Prostate gland (tissue), 2 donors: Measurements from ENCODE around the gene CFAP46. TPM values are rescaled to one million over a fixed set of nuclear protein-coding genes. Genes with fewer than 3 reads are reported as not detected.

ENCODE experiments used
- DNase-seq: peaks from one replicate; pipeline ENCODE4 v3.0.0-alpha.2; 2019; ENCODE audit warnings: low spot score
- H3K27ac ChIP-seq, 2 donors: fragments of 200-600 bp; sonication (generic); 2 replicates each; pipeline ENCODE4 v1.5.1; 2017 to 2019
- H3K27me3 ChIP-seq: fragments of 200-600 bp; sonication (generic); replicated peaks from 2 replicates; pipeline ENCODE4 v1.5.1; 2019; ENCODE audit not compliant: insufficient read depth
- H3K36me3 ChIP-seq, 2 donors: fragments of 200-600 bp; sonication (generic); 1 replicate in 1 of 2; 2 replicates in 1 of 2; pipeline versions ENCODE4 v1.5.1 to v1.8.1; 2017 to 2019
- H3K4me1 ChIP-seq: fragments of 200-600 bp; sonication (generic); replicated peaks from 2 replicates; pipeline ENCODE4 v1.5.1; 2019
- H3K4me3 ChIP-seq, 2 donors: fragments of 200-600 bp; sonication (generic); 2 replicates each; pipeline ENCODE4 v1.5.1; 2017 to 2019
- H3K9me3 ChIP-seq: fragments of 200-600 bp; sonication (generic); 2 replicates; pipeline ENCODE4 v1.5.1; 2017
- POLR2A ChIP-seq: fragments of 450-650 bp; IDR thresholded peaks from one replicate; pipeline ENCODE4 v1.6.1; 2016; ENCODE audit warnings: antibody characterized with exemption, mild to moderate bottlenecking
- POLR2AphosphoS5 ChIP-seq: sonication (generic); formaldehyde crosslinking; IDR thresholded peaks from one replicate; pipeline ENCODE4 v1.6.1; 2017; ENCODE audit warnings: antibody characterized with exemption
- WGBS: methylation state at CpG from one replicate; pipeline ENCODE4 v1.1.5; 2018; 5-methylcytosine and 5-hydroxymethylcytosine counted together
- intact Hi-C: fragments of 100-400 bp; cut with DNase I; formaldehyde crosslinking; loops from one replicate; pipeline ENCODE4 v1.14.2; 2022
- total RNA-seq, 2 donors: library from RNA; depleted of rRNA; stranded (reverse); fragments of >200 nt; gene quantifications; one replicate each; pipeline ENCODE4 v1.1.0, GENCODE V29; 2016
- TF ChIP-seq, protein P1 (sequence below), 4 experiments: fragments of 200-600 bp in 2 of 4; fragments of 450-650 bp in 2 of 4; sonication (generic) in 2 of 4; IDR thresholded peaks; 1 replicate in 3 of 4; 2 replicates in 1 of 4; pipeline ENCODE4 v1.5.1; 2016 to 2019; ENCODE audit warnings: antibody characterized with exemption in 4 of 4, mild to moderate bottlenecking in 2 of 4, moderate library complexity in 2 of 4

Gene CFAP46
- total RNA-seq, 2 donors from 2014 or later: 1.4 to 9.3 TPM

GRCh38 chr10:132807621-132808049, 134.7 kb downstream of the CFAP46 start:
- H3K9me3 ChIP-seq: no peaks in the 10 kb centered on the region
- intact Hi-C loops: no loop called here
- peaks cover 5% of the 10 kb centered on the region for H3K27me3 ChIP-seq
- no peak for DNase-seq
- H3K4me3 ChIP-seq: no peak overlapping the region
- TF ChIP-seq POLR2AphosphoS5 (no peak), POLR2A (no peak)
- TF ChIP-seq, protein P1, sequence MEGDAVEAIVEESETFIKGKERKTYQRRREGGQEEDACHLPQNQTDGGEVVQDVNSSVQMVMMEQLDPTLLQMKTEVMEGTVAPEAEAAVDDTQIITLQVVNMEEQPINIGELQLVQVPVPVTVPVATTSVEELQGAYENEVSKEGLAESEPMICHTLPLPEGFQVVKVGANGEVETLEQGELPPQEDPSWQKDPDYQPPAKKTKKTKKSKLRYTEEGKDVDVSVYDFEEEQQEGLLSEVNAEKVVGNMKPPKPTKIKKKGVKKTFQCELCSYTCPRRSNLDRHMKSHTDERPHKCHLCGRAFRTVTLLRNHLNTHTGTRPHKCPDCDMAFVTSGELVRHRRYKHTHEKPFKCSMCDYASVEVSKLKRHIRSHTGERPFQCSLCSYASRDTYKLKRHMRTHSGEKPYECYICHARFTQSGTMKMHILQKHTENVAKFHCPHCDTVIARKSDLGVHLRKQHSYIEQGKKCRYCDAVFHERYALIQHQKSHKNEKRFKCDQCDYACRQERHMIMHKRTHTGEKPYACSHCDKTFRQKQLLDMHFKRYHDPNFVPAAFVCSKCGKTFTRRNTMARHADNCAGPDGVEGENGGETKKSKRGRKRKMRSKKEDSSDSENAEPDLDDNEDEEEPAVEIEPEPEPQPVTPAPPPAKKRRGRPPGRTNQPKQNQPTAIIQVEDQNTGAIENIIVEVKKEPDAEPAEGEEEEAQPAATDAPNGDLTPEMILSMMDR (IDR thresholded peaks at IDR 0.05): no peak
- no peaks in the 10 kb centered on the region for H3K4me1 ChIP-seq
- no peak overlapping the region for H3K27ac ChIP-seq
- no peaks in the 10 kb centered on the region for H3K36me3 ChIP-seq
- WGBS: 94% methylated on average over 22 of the region's 27 CpGs

DNA sequence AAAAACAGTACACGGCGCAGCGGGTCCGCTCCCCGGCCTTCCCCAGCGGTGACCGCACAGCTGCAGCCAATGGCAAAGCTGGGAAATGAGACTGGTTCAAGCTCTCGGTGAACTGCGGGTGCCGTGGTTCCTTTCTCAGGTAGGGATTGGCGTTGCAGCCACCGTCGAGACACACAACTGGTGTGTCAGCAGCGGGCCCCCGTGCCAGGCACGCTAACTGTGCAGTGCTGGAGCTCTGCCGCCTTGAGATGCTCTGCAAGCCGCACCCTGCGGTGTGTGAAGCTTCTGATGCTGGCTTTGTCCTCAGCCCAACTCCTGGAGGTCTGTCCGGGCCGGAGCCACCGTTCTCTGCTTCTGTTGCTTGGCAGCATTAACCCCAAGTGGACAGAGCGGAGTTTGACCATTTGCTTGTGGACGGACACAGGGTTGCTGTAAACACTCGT, 135.8 kb downstream of the CFAP46 start:
- DNase-seq: no peak
- H3K27ac ChIP-seq: no peak overlapping the region
- WGBS: 83% methylated on average over 24 of the region's 25 CpGs
- no peaks in the 10 kb centered on the region for H3K9me3 ChIP-seq
- H3K4me3 ChIP-seq: no peak overlapping the region
- peaks cover 5% of the 10 kb centered on the region for H3K27me3 ChIP-seq
- intact Hi-C loops: no loop called here
- no peaks in the 10 kb centered on the region for H3K36me3 ChIP-seq
- no peaks in the 10 kb centered on the region for H3K4me1 ChIP-seq
- TF ChIP-seq POLR2A: no peak
- no peak for TF ChIP-seq POLR2AphosphoS5
- TF ChIP-seq, protein P1 (IDR thresholded peaks at IDR 0.05): no peak

DNA sequence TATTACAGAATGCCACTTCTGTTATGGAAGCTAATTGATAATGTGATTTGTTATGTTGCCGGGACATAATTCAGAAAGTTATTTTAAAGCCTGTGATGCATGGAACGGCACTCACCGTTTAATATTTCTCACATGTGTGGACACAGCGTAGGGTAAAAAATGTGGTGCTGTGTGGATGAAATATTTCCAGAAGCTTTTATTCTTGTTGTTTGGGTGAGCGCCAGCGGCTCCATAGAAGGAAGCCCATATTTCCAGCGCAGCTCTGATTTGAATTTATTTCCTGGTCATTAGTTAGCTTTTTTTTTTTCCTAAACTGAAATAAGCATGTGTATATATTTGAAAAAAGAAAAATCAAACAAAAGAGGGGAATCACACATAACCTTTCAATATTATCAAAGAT, 136.3 kb downstream of the CFAP46 start:
- H3K9me3 ChIP-seq: no peaks in the 10 kb centered on the region
- DNase-seq: no peak
- TF ChIP-seq, protein P1 (IDR thresholded peaks at IDR 0.05): no peak
- TF ChIP-seq POLR2A: no peak
- no peak for TF ChIP-seq POLR2AphosphoS5
- 44% methylated on average over 7 of the region's 7 CpGs for WGBS
- intact Hi-C loops: no loop called here
- no peak overlapping the region for H3K4me3 ChIP-seq
- no peaks in the 10 kb centered on the region for H3K36me3 ChIP-seq
- H3K27ac ChIP-seq: no peak overlapping the region
- H3K27me3 ChIP-seq: peaks cover 3% of the 10 kb centered on the region
- no peaks in the 10 kb centered on the region for H3K4me1 ChIP-seq

DNA sequence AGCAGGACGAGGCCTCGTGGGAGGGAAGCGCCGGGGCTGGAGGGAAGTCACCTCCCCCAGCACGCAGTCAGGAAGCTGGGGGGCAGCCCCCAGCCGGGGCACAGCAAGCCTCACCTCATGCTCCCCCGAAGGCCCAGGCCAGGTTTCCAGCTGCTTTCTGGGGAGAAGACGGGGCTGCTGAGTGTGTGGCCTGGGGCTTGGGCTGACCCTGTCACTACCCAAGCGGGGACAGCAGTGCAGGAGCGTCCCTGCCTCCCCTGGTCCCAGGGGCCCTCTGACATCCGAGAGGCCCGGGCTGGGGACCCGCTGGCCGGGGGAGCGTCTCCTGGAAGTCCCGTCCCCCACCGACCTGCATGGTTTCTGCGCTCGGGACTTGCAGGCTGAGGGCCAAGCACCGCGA, 136.8 kb downstream of the CFAP46 start:
- H3K36me3 ChIP-seq: no peaks in the 10 kb centered on the region
- no peaks in the 10 kb centered on the region for H3K27me3 ChIP-seq
- no peak overlapping the region for H3K4me3 ChIP-seq
- H3K27ac ChIP-seq: no peak overlapping the region
- no peaks in the 10 kb centered on the region for H3K9me3 ChIP-seq
- no peak for TF ChIP-seq POLR2AphosphoS5
- TF ChIP-seq POLR2A: no peak
- TF ChIP-seq, protein P1 (IDR thresholded peaks at IDR 0.05): no peak
- H3K4me1 ChIP-seq: no peaks in the 10 kb centered on the region
- 68% methylated on average over 21 of the region's 21 CpGs for WGBS
- intact Hi-C loops: no loop called here
- DNase-seq: no peak

DNA sequence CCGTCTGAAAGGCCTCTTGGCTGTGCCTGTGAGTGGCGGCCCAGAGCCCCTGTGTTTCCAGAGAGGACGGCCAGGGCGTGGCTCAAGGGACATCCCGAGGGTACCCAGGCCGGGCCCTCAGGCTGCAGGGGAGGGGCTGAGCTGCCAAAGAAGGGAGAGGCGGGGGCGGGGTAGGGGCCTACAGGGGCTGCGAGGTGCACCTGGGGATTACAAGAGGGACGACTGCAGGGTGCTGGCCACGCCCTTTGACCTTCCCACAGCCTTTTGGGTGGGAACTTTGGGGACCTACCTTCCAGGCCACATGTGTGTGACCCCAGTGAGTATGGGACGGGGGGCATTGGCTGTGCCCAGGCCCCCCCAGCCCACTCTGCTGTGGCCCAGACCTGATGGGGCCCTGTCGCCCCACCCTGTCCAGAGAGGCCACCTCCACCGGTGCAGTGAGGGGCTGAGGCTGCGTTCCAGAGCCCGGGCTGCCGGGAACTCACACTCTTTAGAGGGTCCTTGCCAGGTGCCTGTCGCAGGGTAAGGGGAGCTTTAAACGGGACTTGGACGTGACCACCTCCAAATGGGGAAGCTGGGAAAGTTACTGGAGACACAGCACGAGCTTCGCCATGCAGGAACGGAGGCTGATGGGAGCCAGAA, 137.5 kb downstream of the CFAP46 start:
- TF ChIP-seq POLR2A: no peak
- TF ChIP-seq POLR2AphosphoS5: no peak
- TF ChIP-seq, protein P1 (IDR thresholded peaks at IDR 0.05): no peak
- no peaks in the 10 kb centered on the region for H3K9me3 ChIP-seq
- WGBS: 66% methylated on average over 23 of the region's 23 CpGs
- no peak overlapping the region for H3K27ac ChIP-seq
- intact Hi-C loops: no loop called here
- H3K36me3 ChIP-seq: no peaks in the 10 kb centered on the region
- no peak for DNase-seq
- no peaks in the 10 kb centered on the region for H3K4me1 ChIP-seq
- H3K4me3 ChIP-seq: no peak overlapping the region
- no peaks in the 10 kb centered on the region for H3K27me3 ChIP-seq
